ENCODE measurements around the gene DACH2.

Gene DACH2

DNA sequence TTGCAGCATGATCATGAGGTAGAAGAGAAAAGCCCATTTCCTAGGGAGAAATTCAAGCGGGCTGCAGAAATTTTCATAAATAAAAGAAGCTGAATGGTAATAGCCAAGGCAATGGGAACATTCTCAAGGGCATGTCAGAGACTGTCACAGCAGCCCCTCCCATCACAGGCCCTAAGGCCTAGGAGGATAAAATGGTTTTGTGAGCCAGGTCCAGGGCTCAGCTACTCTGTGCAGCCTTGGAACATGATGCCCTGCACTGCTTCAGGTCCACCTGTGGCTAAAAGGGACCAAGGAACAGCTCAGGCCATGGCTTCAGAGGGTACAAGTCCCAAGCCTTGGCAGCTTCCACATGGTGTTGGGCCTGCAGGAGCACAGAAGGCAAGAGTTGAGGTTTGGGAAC is 93.3 kb downstream of the DACH2 start:
- intact Hi-C loops (cut with DNase I): no loop called here
- DNase-seq: no peak

GRCh38 chrX:86263526-86263925 is 115.3 kb downstream of the DACH2 start:
- DNase-seq: no peak
- intact Hi-C loops (cut with DNase I): no loop called here

GRCh38 chrX:86295293-86295692 is 147.0 kb downstream of the DACH2 start:
- intact Hi-C loops (cut with DNase I): no loop called here
- DNase-seq: no peak

GRCh38 chrX:86322913-86323312 is 174.7 kb downstream of the DACH2 start:
- intact Hi-C loops (cut with DNase I): no loop called here
- no peak for DNase-seq

DNA sequence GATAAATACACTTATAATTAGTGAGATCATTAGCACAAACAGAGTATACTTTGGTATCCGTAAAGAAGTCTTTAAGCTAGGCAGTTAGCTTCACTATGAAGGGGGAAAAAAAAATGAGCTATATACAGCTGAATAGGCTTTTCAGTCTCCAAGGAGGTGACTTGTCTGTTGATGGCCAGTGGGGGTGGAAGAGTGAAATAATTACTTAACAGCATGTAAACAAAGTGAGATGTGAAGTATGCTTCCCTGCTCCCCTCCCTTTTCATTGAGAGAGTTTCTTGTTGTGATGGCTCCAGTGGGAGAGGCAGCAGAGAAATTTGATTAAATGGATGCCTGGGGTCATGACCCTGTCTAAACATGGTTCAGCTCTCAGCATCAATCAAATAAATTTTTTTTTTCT is 180.9 kb downstream of the DACH2 start:
- intact Hi-C loops (cut with DNase I): no loop called here
- no peak for DNase-seq

- no peak for DNase-seq
- intact Hi-C loops (cut with DNase I): no loop called here
Measured at GRCh38 chrX:86348669-86349068, 200.4 kb downstream of the DACH2 start.

- DNase-seq: no peak
- intact Hi-C loops (cut with DNase I): no loop called here
Measured at GRCh38 chrX:86349115-86349514, 200.9 kb downstream of the DACH2 start.

DNA sequence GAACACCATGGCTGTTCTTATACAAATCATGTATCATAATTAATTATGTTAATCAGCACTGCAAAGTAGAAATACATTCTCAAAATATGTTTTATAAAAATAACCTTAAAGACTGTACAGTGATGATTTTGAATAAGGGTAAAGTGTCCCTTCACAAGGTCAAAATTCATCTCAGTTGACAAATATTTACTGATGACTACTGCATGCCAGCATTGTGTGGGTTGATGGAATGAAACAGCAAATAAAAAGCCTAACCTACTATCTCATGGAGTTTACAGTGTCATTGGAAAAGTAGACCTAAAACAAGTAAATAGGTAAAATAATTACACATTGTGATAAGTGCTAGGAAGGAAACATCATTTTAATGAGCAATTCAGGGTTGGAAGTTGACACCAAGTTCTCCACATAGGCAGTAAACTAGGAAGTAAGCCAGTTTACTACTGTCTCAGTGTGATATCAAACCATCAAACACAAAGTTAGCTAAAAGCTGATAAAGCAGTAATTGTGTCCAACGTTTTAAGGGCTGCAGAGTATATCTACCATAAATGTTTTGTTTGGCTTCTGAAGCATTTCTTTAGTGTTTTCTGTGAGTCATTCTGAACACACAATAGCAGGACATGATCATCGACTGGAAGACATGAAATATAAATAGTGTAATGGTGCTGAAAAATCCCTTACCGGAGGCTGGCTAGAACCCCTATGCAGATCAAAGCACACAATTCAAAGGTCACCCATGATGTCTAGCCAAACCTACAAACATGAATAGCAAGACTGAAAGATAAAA is 221.8 kb downstream of the DACH2 start:
- intact Hi-C loops (cut with DNase I): no loop called here
- no peak for DNase-seq

GRCh38 chrX:86370927-86371326 is 222.7 kb downstream of the DACH2 start:
- no peak for DNase-seq
- intact Hi-C loops (cut with DNase I): no loop called here

GRCh38 chrX:86379209-86379608 is 231.0 kb downstream of the DACH2 start:
- intact Hi-C loops (cut with DNase I): no loop called here

GRCh38 chrX:86383681-86384540 is 235.7 kb downstream of the DACH2 start:
- intact Hi-C loops (cut with DNase I): no loop called here
- no peak for DNase-seq

More at GRCh38 chrX:86379209-86379608, 231.0 kb downstream of the DACH2 start:
- no peak for DNase-seq

DNA sequence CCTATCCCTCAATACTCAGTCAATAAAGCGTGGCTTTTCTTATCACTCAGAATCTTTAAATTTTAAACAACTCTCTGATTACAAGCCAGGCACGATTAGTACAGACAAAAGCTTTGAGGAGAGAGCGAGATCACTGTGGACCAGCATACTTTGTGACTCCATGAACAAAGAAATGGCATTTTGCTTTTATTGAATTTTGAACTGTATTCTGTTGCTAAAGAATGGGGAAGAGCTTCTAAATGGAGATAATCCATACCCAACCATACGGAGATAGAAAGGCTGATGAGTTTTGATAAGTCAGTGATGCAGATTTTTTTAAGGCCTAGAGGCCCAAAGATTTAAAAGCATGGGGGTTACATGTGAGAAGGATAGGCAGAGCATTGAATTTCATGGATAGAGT is 259.1 kb downstream of the DACH2 start:
- DNase-seq: no peak
- intact Hi-C loops (cut with DNase I): no loop called here

DNA sequence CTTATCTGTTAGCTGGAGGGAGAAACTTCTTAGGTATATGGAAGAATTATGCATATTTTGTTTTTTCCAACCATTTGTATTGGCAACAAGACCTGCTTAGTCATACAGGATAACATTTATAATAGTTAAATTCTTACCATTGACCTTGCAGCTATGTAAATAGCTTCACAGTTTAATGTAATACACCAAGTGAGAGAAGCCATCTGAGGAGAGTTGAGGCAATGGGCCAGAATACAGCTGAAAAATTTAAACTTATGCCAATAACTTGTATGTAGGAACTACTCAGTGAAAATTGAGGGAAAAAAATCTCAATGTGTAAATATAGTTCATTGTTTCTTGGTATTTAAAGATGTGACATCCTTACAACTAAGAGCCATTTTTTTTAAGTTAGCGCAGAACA is 273.5 kb downstream of the DACH2 start:
- DNase-seq: no peak
- intact Hi-C loops (cut with DNase I): no loop called here

DNA sequence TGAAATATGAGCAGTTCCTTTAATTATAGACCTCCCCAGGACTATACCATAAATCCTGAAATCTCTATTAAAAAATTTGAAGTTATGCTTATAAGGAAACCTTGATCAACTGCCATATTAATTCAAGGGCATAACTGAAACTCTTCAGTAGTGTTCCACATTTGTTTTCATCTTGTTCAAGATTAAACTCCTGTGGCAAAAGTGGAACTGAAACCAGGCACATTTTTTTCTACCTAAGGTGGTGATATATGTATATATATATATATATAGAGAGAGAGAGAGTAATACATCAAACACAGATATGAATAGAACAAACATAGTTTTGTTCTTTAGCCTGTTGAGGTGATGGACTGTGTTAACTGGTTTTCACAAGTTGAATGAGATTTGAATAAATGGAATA is 287.9 kb downstream of the DACH2 start:
- DNase-seq: no peak
- intact Hi-C loops (cut with DNase I): no loop called here

DNA sequence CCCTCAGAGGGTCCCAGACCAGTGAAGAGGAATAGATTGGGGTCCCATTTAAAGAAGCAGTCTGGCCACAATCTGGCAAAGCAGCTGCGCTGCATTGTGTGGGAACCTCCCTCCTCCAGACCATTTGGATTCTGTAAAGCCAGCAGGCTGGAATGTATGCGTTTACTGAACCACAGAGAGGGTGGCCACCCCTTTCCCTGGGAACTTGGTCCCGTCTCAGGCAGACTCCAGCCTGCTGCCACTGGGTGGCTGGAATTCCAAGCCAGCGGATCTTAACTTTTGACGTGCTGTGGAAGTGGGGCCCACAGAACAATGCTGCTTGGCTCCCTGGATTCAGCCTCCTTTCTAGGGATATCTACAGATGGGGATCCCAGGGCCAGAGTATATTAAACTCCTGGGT is 307.2 kb downstream of the DACH2 start:
- no peak for DNase-seq
- intact Hi-C loops (cut with DNase I): no loop called here

DNA sequence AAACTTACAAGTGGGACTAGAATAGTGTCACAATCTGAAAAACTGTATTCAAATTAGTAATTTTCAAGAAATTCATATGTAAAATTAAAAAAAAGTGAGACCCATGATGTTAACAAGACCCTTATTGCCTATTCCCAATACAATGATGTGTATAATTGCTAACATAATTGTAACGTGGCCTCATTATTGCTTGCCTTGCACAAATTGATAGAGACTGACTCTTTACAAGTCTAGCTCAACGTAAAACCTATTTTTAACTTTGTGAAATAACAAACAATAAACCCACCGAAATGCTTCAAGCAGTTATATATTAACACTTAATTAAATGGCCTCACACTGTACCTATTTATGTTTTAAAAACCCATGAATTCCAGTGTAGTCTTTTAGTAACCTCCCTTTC is 312.5 kb downstream of the DACH2 start:
- no peak for DNase-seq
- intact Hi-C loops (cut with DNase I): no loop called here

- no peak for DNase-seq
- intact Hi-C loops (cut with DNase I): no loop called here
Measured at GRCh38 chrX:86504297-86504696, 356.0 kb downstream of the DACH2 start.

- intact Hi-C loops (cut with DNase I): no loop called here
- no peak for DNase-seq
Measured at GRCh38 chrX:86507331-86507730, 359.1 kb downstream of the DACH2 start.

DNA sequence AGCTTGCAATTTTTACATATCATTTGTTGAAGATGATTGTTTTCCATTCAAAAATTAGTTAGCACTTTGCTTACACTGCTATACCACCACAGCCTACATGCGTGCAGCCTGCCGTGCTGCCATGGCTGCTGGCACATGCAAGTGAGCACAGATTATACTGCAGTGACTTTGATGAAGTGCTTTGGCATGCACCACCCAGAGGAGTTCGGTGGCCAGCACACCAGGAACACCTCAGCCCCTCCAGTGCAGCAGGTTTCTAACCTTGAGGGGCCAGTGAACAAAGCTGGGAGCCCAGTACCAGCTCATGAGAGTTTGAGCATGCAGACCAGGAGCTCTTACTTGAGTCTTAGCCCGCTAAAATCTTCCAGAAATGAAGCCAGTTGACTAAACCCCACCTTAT is 431.5 kb downstream of the DACH2 start:
- no peak for DNase-seq
- intact Hi-C loops (cut with DNase I): no loop called here

GRCh38 chrX:86604607-86605006 is 456.4 kb downstream of the DACH2 start:
- intact Hi-C loops (cut with DNase I): no loop called here
- DNase-seq: no peak

- intact Hi-C loops (cut with DNase I): no loop called here
- no peak for DNase-seq
Measured at GRCh38 chrX:86696951-86697350, 548.7 kb downstream of the DACH2 start.
